ENCODE results near the gene COL4A4. TPM values are rescaled to one million over a fixed set of nuclear protein-coding genes. Genes with fewer than 3 reads are reported as not detected.

Gene COL4A4
- total and polyA plus RNA-seq, 2 of the 4 experiments (the other 2 are of a cell fraction) = 0.02 TPM; not detected in 1

GRCh38 chr2:227036527-227036926 is 127.5 kb downstream of the COL4A4 start:
- dilution Hi-C loops (cut with HindIII; ENCODE audit: low sequenced_read_pairs, unreplicated experiment) (no loop called here), intact Hi-C loops (cut with micrococcal nuclease) (loop anchor here (5.0 kb wide), 1 partner anchor 201 kb away; no protein-coding TSS in a partner anchor), in situ Hi-C loops (cut with MboI; ENCODE audit: low sequenced_read_pairs) (no loop called here)
- H3K36me3 ChIP-seq (ENCODE audit: control insufficient read depth, insufficient read depth, low read length) = no peaks in the 10 kb centered on the region
- H3K14ac ChIP-seq (replicated peaks; ENCODE audit: low read depth, low read length) = no peak overlapping the region
- H3K27me3 ChIP-seq (ENCODE audit: control insufficient read depth, insufficient read depth, low read length) = peaks cover 4% of the 10 kb centered on the region
- H3K4me3 ChIP-seq (ENCODE audit: insufficient read depth, low read depth, low read length) = no peak overlapping the region
- no peaks in the 10 kb centered on the region for H3K79me1 ChIP-seq (ENCODE audit: low read depth in 1 of 2, low read length in 2 of 2)
- no peak overlapping the region for H2BK15ac ChIP-seq (ENCODE audit: low read depth, low read length)
- H2AK9ac ChIP-seq (replicated peaks; ENCODE audit: low read depth, low read length, poor library complexity) = no peak overlapping the region
- H3K4me2 ChIP-seq (ENCODE audit: low read depth, low read length) = no peak overlapping the region
- DNase-seq (no peak), ATAC-seq (ENCODE audit: low read depth) (no peak)
- H3K56ac ChIP-seq (ENCODE audit: extremely low read depth, insufficient read depth, low read length) = no peak overlapping the region
- BruUV-seq (replicated peaks) = no TSS peak
- H3K18ac ChIP-seq (ENCODE audit: low read depth, low read length) = no peak overlapping the region
- no peak overlapping the region for H3K27ac ChIP-seq (ENCODE audit: insufficient read depth, low read length)
- H2BK120ac ChIP-seq (ENCODE audit: low read depth, low read length) = no peak overlapping the region
- H4K91ac ChIP-seq (ENCODE audit: insufficient read depth, low read depth, low read length) = no peak overlapping the region
- no peak overlapping the region for H2BK5ac ChIP-seq (ENCODE audit: low read depth, low read length, poor library complexity, severe bottlenecking)
- no peak overlapping the region for H2BK20ac ChIP-seq (ENCODE audit: low read depth, low read length)
- no peak overlapping the region for H3K9ac ChIP-seq (ENCODE audit: low read depth, low read length)
- no peak overlapping the region for H3K4ac ChIP-seq (ENCODE audit: low read depth, low read length)
- no peaks in the 10 kb centered on the region for H3K9me1 ChIP-seq (ENCODE audit: insufficient read depth, low read length)
- ChIA-PET CTCF (no interaction called here), POLR2A (ENCODE audit: unreplicated experiment) (no interaction called here)
- TF ChIP-seq CHD1 (IDR thresholded peaks at IDR 0.05; ENCODE audit: low read depth, low read length) (no peak), CEBPB (IDR thresholded peaks at IDR 0.05; ENCODE audit: low read depth, low read length) (no peak)
- TF ChIP-seq, protein P1, sequence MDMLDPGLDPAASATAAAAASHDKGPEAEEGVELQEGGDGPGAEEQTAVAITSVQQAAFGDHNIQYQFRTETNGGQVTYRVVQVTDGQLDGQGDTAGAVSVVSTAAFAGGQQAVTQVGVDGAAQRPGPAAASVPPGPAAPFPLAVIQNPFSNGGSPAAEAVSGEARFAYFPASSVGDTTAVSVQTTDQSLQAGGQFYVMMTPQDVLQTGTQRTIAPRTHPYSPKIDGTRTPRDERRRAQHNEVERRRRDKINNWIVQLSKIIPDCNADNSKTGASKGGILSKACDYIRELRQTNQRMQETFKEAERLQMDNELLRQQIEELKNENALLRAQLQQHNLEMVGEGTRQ (IDR thresholded peaks at IDR 0.05; ENCODE audit: low read depth, low read length) = no peak
- H4K20me1 ChIP-seq (ENCODE audit: insufficient read depth, low read length) = no peaks in the 10 kb centered on the region
- no peaks in the 10 kb centered on the region for H3K9me3 ChIP-seq (ENCODE audit: control insufficient read depth, insufficient read depth, low read length)
- no peak overlapping the region for H2AFZ ChIP-seq (replicated peaks; ENCODE audit: low read length, poor library complexity)
- no peak overlapping the region for H3K23ac ChIP-seq (ENCODE audit: low read depth, low read length)
- no peak overlapping the region for H4K5ac ChIP-seq (ENCODE audit: low read depth, low read length)
- no peaks in the 10 kb centered on the region for H3K4me1 ChIP-seq (ENCODE audit: control insufficient read depth, insufficient read depth, low read length)
- WGBS, 2 experiments (ENCODE audit: extremely low coverage in 2 of 2, insufficient read length in 1 of 2) = no CpG with 5 or more reads among the region's 3 CpGs
- H4K8ac ChIP-seq (ENCODE audit: low read depth in 2 of 2, low read length in 2 of 2) = no peak overlapping the region
- H2AK5ac ChIP-seq (ENCODE audit: low read depth, low read length) = no peak overlapping the region
